ENCODE measurements around the gene KLHL1.

KLHL1 gene

GRCh38 chr13:70090036-70090723, 18.1 kb downstream of the KLHL1 start:
- Histone ChIP-seq H3K36me3 (ENCODE audit: control insufficient read depth in 1 of 2, insufficient read depth in 2 of 2, low read length in 2 of 2) (no peaks in the 10 kb centered on the region), H3K27ac (ENCODE audit: low read depth, low read length) (no peak overlapping the region), H3K4me1 (ENCODE audit: control insufficient read depth in 1 of 2, insufficient read depth in 2 of 2, low read length in 2 of 2) (no peaks in the 10 kb centered on the region), H3K9me3 (ENCODE audit: control insufficient read depth in 1 of 2, low read length in 2 of 2) (no peaks in the 10 kb centered on the region), H3K27me3 (ENCODE audit: control insufficient read depth in 1 of 2, insufficient read depth in 2 of 2, low read length in 2 of 2) (no peaks in the 10 kb centered on the region), H3K4me3 (ENCODE audit: low read depth in 1 of 2, low read length in 2 of 2) (no peak overlapping the region), H3K9ac (ENCODE audit: low read depth in 1 of 2, low read length in 2 of 2) (no peak overlapping the region)

- Histone ChIP-seq H3K27ac (ENCODE audit: low read depth, low read length) (no peak overlapping the region), H3K36me3 (ENCODE audit: control insufficient read depth in 1 of 2, insufficient read depth in 2 of 2, low read length in 2 of 2) (no peaks in the 10 kb centered on the region), H3K9me3 (ENCODE audit: control insufficient read depth in 1 of 2, low read length in 2 of 2) (no peaks in the 10 kb centered on the region), H3K9ac (ENCODE audit: low read depth in 1 of 2, low read length in 2 of 2) (no peak overlapping the region), H3K4me3 (ENCODE audit: low read depth in 1 of 2, low read length in 2 of 2) (no peak overlapping the region), H3K4me1 (ENCODE audit: control insufficient read depth in 1 of 2, insufficient read depth in 2 of 2, low read length in 2 of 2) (no peaks in the 10 kb centered on the region), H3K27me3 (ENCODE audit: control insufficient read depth in 1 of 2, insufficient read depth in 2 of 2, low read length in 2 of 2) (no peaks in the 10 kb centered on the region)
Measured at GRCh38 chr13:70088926-70089325, 19.3 kb downstream of the KLHL1 start.

- Histone ChIP-seq H3K27me3 (ENCODE audit: control insufficient read depth in 1 of 2, insufficient read depth in 2 of 2, low read length in 2 of 2) (no peaks in the 10 kb centered on the region), H3K27ac (ENCODE audit: low read depth, low read length) (no peak overlapping the region), H3K36me3 (ENCODE audit: control insufficient read depth in 1 of 2, insufficient read depth in 2 of 2, low read length in 2 of 2) (no peaks in the 10 kb centered on the region)
Measured at GRCh38 chr13:70087247-70087646, 21.0 kb downstream of the KLHL1 start.

GRCh38 chr13:70080012-70080411, 28.2 kb downstream of the KLHL1 start:
- H3K9me3 ChIP-seq (ENCODE audit: control insufficient read depth in 1 of 2, low read length in 2 of 2) = peaks cover 0 to 4% of the 10 kb centered on the region in 2 donors
- no peak overlapping the region for H3K4me3 ChIP-seq (ENCODE audit: low read depth in 1 of 2, low read length in 2 of 2)
- H3K27ac ChIP-seq (ENCODE audit: low read depth, low read length) = no peak overlapping the region
- H3K27me3 ChIP-seq (ENCODE audit: control insufficient read depth in 1 of 2, insufficient read depth in 2 of 2, low read length in 2 of 2) = no peaks in the 10 kb centered on the region
- no peak overlapping the region for H3K9ac ChIP-seq (ENCODE audit: low read depth in 1 of 2, low read length in 2 of 2)
- no peaks in the 10 kb centered on the region for H3K36me3 ChIP-seq (ENCODE audit: control insufficient read depth in 1 of 2, insufficient read depth in 2 of 2, low read length in 2 of 2)
- H3K4me1 ChIP-seq (ENCODE audit: control insufficient read depth in 1 of 2, insufficient read depth in 2 of 2, low read length in 2 of 2) = no peaks in the 10 kb centered on the region

More at GRCh38 chr13:70087247-70087646, 21.0 kb downstream of the KLHL1 start:
- no peaks in the 10 kb centered on the region for H3K4me1 ChIP-seq (ENCODE audit: control insufficient read depth in 1 of 2, insufficient read depth in 2 of 2, low read length in 2 of 2)
- H3K9me3 ChIP-seq (ENCODE audit: control insufficient read depth in 1 of 2, low read length in 2 of 2) = no peaks in the 10 kb centered on the region
- no peak overlapping the region for H3K4me3 ChIP-seq (ENCODE audit: low read depth in 1 of 2, low read length in 2 of 2)
- no peak overlapping the region for H3K9ac ChIP-seq (ENCODE audit: low read depth in 1 of 2, low read length in 2 of 2)

GRCh38 chr13:70054572-70054971, 53.7 kb downstream of the KLHL1 start:
- no peaks in the 10 kb centered on the region for H3K4me1 ChIP-seq (ENCODE audit: control insufficient read depth in 1 of 2, insufficient read depth in 2 of 2, low read length in 2 of 2)
- H3K27ac ChIP-seq (ENCODE audit: low read depth, low read length) = no peak overlapping the region
- no peak overlapping the region for H3K4me3 ChIP-seq (ENCODE audit: low read depth in 1 of 2, low read length in 2 of 2)
- no peaks in the 10 kb centered on the region for H3K9me3 ChIP-seq (ENCODE audit: control insufficient read depth in 1 of 2, low read length in 2 of 2)
- H3K9ac ChIP-seq (ENCODE audit: low read depth in 1 of 2, low read length in 2 of 2) = no peak overlapping the region
- no peaks in the 10 kb centered on the region for H3K36me3 ChIP-seq (ENCODE audit: control insufficient read depth in 1 of 2, insufficient read depth in 2 of 2, low read length in 2 of 2)
- no peaks in the 10 kb centered on the region for H3K27me3 ChIP-seq (ENCODE audit: control insufficient read depth in 1 of 2, insufficient read depth in 2 of 2, low read length in 2 of 2)

- Histone ChIP-seq H3K4me1 (ENCODE audit: control insufficient read depth in 1 of 2, insufficient read depth in 2 of 2, low read length in 2 of 2) (no peaks in the 10 kb centered on the region), H3K36me3 (ENCODE audit: control insufficient read depth in 1 of 2, insufficient read depth in 2 of 2, low read length in 2 of 2) (no peaks in the 10 kb centered on the region)
Measured at GRCh38 chr13:70051531-70051930, 56.7 kb downstream of the KLHL1 start.

GRCh38 chr13:70043685-70044084, 64.6 kb downstream of the KLHL1 start:
- no peak overlapping the region for H3K27ac ChIP-seq (ENCODE audit: low read depth, low read length)
- H3K36me3 ChIP-seq (ENCODE audit: control insufficient read depth in 1 of 2, insufficient read depth in 2 of 2, low read length in 2 of 2) = no peaks in the 10 kb centered on the region
- no peaks in the 10 kb centered on the region for H3K27me3 ChIP-seq (ENCODE audit: control insufficient read depth in 1 of 2, insufficient read depth in 2 of 2, low read length in 2 of 2)
- no peak overlapping the region for H3K4me3 ChIP-seq (ENCODE audit: low read depth in 1 of 2, low read length in 2 of 2)
- H3K9ac ChIP-seq (ENCODE audit: low read depth in 1 of 2, low read length in 2 of 2) = no peak overlapping the region
- no peaks in the 10 kb centered on the region for H3K4me1 ChIP-seq (ENCODE audit: control insufficient read depth in 1 of 2, insufficient read depth in 2 of 2, low read length in 2 of 2)
- peaks cover 2 to 4% of the 10 kb centered on the region in 2 donors for H3K9me3 ChIP-seq (ENCODE audit: control insufficient read depth in 1 of 2, low read length in 2 of 2)

More at GRCh38 chr13:70051531-70051930, 56.7 kb downstream of the KLHL1 start:
- no peak overlapping the region for H3K9ac ChIP-seq (ENCODE audit: low read depth in 1 of 2, low read length in 2 of 2)
- no peaks in the 10 kb centered on the region for H3K27me3 ChIP-seq (ENCODE audit: control insufficient read depth in 1 of 2, insufficient read depth in 2 of 2, low read length in 2 of 2)
- H3K4me3 ChIP-seq (ENCODE audit: low read depth in 1 of 2, low read length in 2 of 2) = no peak overlapping the region
- no peaks in the 10 kb centered on the region for H3K9me3 ChIP-seq (ENCODE audit: control insufficient read depth in 1 of 2, low read length in 2 of 2)
- no peak overlapping the region for H3K27ac ChIP-seq (ENCODE audit: low read depth, low read length)

GRCh38 chr13:70042193-70042592, 66.1 kb downstream of the KLHL1 start:
- H3K9me3 ChIP-seq (ENCODE audit: control insufficient read depth in 1 of 2, low read length in 2 of 2) = peaks cover 2 to 4% of the 10 kb centered on the region in 2 donors
- H3K27me3 ChIP-seq (ENCODE audit: control insufficient read depth in 1 of 2, insufficient read depth in 2 of 2, low read length in 2 of 2) = no peaks in the 10 kb centered on the region
- H3K9ac ChIP-seq (ENCODE audit: low read depth in 1 of 2, low read length in 2 of 2) = no peak overlapping the region
- H3K36me3 ChIP-seq (ENCODE audit: control insufficient read depth in 1 of 2, insufficient read depth in 2 of 2, low read length in 2 of 2) = no peaks in the 10 kb centered on the region
- H3K27ac ChIP-seq (ENCODE audit: low read depth, low read length) = no peak overlapping the region
- no peaks in the 10 kb centered on the region for H3K4me1 ChIP-seq (ENCODE audit: control insufficient read depth in 1 of 2, insufficient read depth in 2 of 2, low read length in 2 of 2)
- no peak overlapping the region for H3K4me3 ChIP-seq (ENCODE audit: low read depth in 1 of 2, low read length in 2 of 2)

GRCh38 chr13:70034286-70034685, 74.0 kb downstream of the KLHL1 start:
- H3K27ac ChIP-seq (ENCODE audit: low read depth, low read length) = no peak overlapping the region
- no peaks in the 10 kb centered on the region for H3K27me3 ChIP-seq (ENCODE audit: control insufficient read depth in 1 of 2, insufficient read depth in 2 of 2, low read length in 2 of 2)
- H3K4me1 ChIP-seq (ENCODE audit: control insufficient read depth in 1 of 2, insufficient read depth in 2 of 2, low read length in 2 of 2) = no peaks in the 10 kb centered on the region
- H3K9me3 ChIP-seq (ENCODE audit: control insufficient read depth in 1 of 2, low read length in 2 of 2) = no peaks in the 10 kb centered on the region
- H3K9ac ChIP-seq (ENCODE audit: low read depth in 1 of 2, low read length in 2 of 2) = no peak overlapping the region
- no peak overlapping the region for H3K4me3 ChIP-seq (ENCODE audit: low read depth in 1 of 2, low read length in 2 of 2)
- no peaks in the 10 kb centered on the region for H3K36me3 ChIP-seq (ENCODE audit: control insufficient read depth in 1 of 2, insufficient read depth in 2 of 2, low read length in 2 of 2)

GRCh38 chr13:70027551-70027950, 80.7 kb downstream of the KLHL1 start:
- no peak overlapping the region for H3K9ac ChIP-seq (ENCODE audit: low read depth in 1 of 2, low read length in 2 of 2)
- H3K27me3 ChIP-seq (ENCODE audit: control insufficient read depth in 1 of 2, insufficient read depth in 2 of 2, low read length in 2 of 2) = no peaks in the 10 kb centered on the region
- H3K27ac ChIP-seq (ENCODE audit: low read depth, low read length) = no peak overlapping the region
- no peaks in the 10 kb centered on the region for H3K9me3 ChIP-seq (ENCODE audit: control insufficient read depth in 1 of 2, low read length in 2 of 2)
- no peak overlapping the region for H3K4me3 ChIP-seq (ENCODE audit: low read depth in 1 of 2, low read length in 2 of 2)
- H3K4me1 ChIP-seq (ENCODE audit: control insufficient read depth in 1 of 2, insufficient read depth in 2 of 2, low read length in 2 of 2) = no peaks in the 10 kb centered on the region
- no peaks in the 10 kb centered on the region for H3K36me3 ChIP-seq (ENCODE audit: control insufficient read depth in 1 of 2, insufficient read depth in 2 of 2, low read length in 2 of 2)

Data from duodenal mucosa (tissue), 2 donors.